ENCODE results near the gene LSM14A. TPM values are rescaled to one million over a fixed set of nuclear protein-coding genes. Genes with fewer than 3 reads are reported as not detected.
"Not testable (repeated sequence)": the region's sequence is repeated elsewhere in the genome, so short reads cannot be mapped to it uniquely, and the experiment has no call there.

LSM14A gene
- total and polyA plus RNA-seq, 8 donors = 32.0 to 56.8 (median 43.4) TPM

GRCh38 chr19:34248941-34249340, 76.6 kb downstream of the LSM14A start:
- ATAC-seq (no peak), DNase-seq (no peak), FAIRE-seq (no peak)
- Histone ChIP-seq H3K36me3 (no peaks in the 10 kb centered on the region), H3K27me3 (no peaks in the 10 kb centered on the region), H3K9me3 (no peaks in the 10 kb centered on the region), H3K27ac (no peak overlapping the region), H3K4me1 (no peaks in the 10 kb centered on the region), H3K4me3 (no peak overlapping the region)
- TF ChIP-seq CTCF (IDR thresholded peaks at IDR 0.05) = no peak
- WGBS, 2 donors = 91 to 94% methylated on average over 4 of the region's 4 CpGs
- intact Hi-C loops (cut with DNase I) = no loop called here

- H3K27me3 ChIP-seq; H3K36me3 ChIP-seq; intact Hi-C loops (cut with DNase I); ATAC-seq; DNase-seq; FAIRE-seq; H3K4me3 ChIP-seq; H3K9me3 ChIP-seq; H3K27ac ChIP-seq: not testable (repeated sequence)
- 95% methylated on average over 14 of the region's 14 CpGs for WGBS, 2 donors
- H3K4me1 ChIP-seq = peaks cover 6 to 16% (median 14%) of the 10 kb centered on the region in 3 donors
Measured at GRCh38 chr19:34253167-34253566, 80.9 kb downstream of the LSM14A start.

- H3K36me3 ChIP-seq; DNase-seq; ATAC-seq; FAIRE-seq; intact Hi-C loops (cut with DNase I); H3K9me3 ChIP-seq; H3K27me3 ChIP-seq: not testable (repeated sequence)
- peak overlapping the region in 3 of 4 donors; percentile 82 to 94 (median 87) for H3K4me3 ChIP-seq
- 53% methylated on average over 16 to 17 of the region's 17 CpGs for WGBS, 2 donors
- H3K27ac ChIP-seq = peak overlapping the region; percentile 89 to 98 (median 96)
- H3K4me1 ChIP-seq = peaks cover 6 to 16% (median 14%) of the 10 kb centered on the region in 3 donors
Measured at GRCh38 chr19:34253681-34254045, 81.4 kb downstream of the LSM14A start.

- intact Hi-C loops (cut with DNase I) = no loop called here
- H3K4me3 ChIP-seq = peak within 1 kb of the TSS; percentile 81 to 94 (median 84)
- H3K36me3 ChIP-seq = no peaks in the 10 kb centered on the region
- DNase-seq (peak; percentile 85 to 97 (median 90)), ATAC-seq (peak; percentile 87 to 96 (median 92)), FAIRE-seq (no peak)
- no peak for TF ChIP-seq CTCF (IDR thresholded peaks at IDR 0.05)
- H3K4me1 ChIP-seq = peaks cover 6 to 16% (median 14%) of the 10 kb centered on the region in 3 donors
- 0 to 1% methylated on average over 26 to 56 of the region's 56 CpGs for WGBS, 2 donors
- H3K27me3 ChIP-seq = no peaks in the 10 kb centered on the region
- peak within 1 kb of the TSS; percentile 89 to 98 (median 96) for H3K27ac ChIP-seq
- no peaks in the 10 kb centered on the region for H3K9me3 ChIP-seq
Measured at GRCh38 chr19:34254046-34254697, 81.9 kb downstream of the LSM14A start, which contains the start of gene GARRE1. TSS of gene GARRE1 (plus strand) at chr19:34254554. CDS start at chr19:34300474, 45,920 bp downstream.

- H3K27ac ChIP-seq = peak overlapping the region; percentile 65 to 98 (median 82)
- TF ChIP-seq CTCF (IDR thresholded peaks at IDR 0.05) = no peak
- FAIRE-seq (no peak), ATAC-seq (peak; percentile 50 to 74 (median 60)), DNase-seq (peak; percentile 29 to 80 (median 58))
- H3K27me3 ChIP-seq = no peaks in the 10 kb centered on the region
- no peaks in the 10 kb centered on the region for H3K36me3 ChIP-seq
- WGBS, 2 donors = 0% methylated on average over 41 to 88 of the region's 88 CpGs
- no peaks in the 10 kb centered on the region for H3K9me3 ChIP-seq
- H3K4me3 ChIP-seq = peak overlapping the region; percentile 81 to 94 (median 84)
- peaks cover 11 to 16% (median 14%) of the 10 kb centered on the region in 3 donors for H3K4me1 ChIP-seq
- intact Hi-C loops (cut with DNase I) = no loop called here
Measured at GRCh38 chr19:34254698-34255432, 82.6 kb downstream of the LSM14A start.

Measured in pancreas (tissue), 10 donors.